Measurements from ENCODE around the gene SMAP1. TPM values are rescaled to one million over a fixed set of nuclear protein-coding genes. Genes with fewer than 3 reads are reported as not detected.

Gene SMAP1
- total RNA-seq, 1 donor from 2014 or later = 35.3 TPM

DNA sequence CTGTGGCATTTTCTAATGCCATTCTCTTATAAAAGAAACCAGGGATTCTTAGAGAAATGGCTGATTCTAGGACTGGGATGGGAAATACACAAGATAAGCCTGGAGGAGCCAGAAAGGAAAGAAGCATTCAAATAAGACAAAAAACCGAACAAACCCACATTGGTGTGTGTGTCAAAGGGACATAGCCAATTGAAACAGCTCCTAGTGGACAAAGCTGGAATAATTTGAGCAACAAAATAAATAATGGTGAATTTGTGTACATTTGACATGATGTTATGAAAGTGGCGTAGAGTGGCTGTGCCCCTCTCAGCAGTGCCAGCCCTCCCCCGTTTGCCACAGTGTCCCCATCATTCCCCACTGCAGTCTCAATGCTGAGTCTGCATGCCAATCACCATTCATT, 233.6 kb downstream of the SMAP1 start:
- ATAC-seq = no peak

DNA sequence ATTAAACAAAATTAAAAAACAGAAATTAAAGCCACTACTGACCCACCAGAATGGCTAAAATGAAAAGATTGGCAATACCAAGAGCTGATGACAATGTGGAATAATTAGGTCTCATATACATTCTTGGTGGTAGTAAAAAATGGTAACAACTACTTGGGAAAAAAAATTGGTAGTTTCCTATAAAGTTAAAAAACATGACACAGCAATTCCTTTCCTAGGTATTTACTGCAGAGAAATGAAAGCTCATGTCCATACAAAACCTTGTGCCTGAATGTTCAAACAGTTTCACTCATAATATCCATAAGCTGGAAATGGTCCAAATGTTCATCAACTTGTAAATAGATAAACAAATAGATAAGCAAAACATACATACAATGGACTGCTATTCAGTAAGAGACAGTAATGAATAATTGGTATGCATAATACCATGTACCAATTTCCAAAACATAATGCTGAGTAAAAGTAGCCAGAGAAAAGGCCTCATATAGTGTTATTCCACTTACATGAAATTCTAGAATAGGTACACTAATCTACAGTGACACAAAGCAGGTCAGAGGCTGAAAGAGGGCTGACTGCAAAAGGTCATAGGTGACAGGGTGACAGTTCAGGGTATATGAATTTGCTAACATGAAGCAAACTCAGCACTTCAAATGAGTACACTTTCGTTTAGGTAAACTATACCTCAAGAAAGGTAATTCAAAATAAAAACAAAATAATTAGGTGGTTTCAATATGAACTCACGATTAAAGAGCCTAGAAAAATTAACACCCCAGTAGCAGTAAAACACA, 236.2 kb downstream of the SMAP1 start:
- no peak for ATAC-seq

DNA sequence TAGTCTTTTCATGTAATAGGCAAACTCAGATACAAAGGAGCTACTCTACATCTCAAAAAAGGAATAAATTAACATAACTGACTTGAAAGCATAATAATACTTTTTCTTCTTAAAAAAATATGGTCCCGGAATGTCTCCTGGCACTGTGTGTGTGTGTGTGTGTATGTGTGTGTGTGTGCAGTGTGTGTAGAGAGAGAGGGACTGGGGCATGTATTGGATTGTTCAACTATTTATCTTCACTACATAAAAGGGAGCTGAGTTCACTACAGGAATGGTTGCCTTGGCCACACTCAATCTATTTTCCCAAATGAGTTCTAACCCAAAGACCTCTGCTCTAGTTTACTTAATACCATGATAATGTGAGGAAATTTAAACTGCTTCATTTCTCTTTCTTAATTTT, 238.1 kb downstream of the SMAP1 start:
- ATAC-seq = no peak

Other genes with a start within 250 kb of the SMAP1 start
- gene SDHAF4, start 101.0 kb upstream of the SMAP1 start, total RNA-seq = 11.7 TPM

Measured in esophagus mucosa (tissue), 1 donor.